H1 (cell line): ENCODE results near the gene FBXO21. TPM values are rescaled to one million over a fixed set of nuclear protein-coding genes. Genes with fewer than 3 reads are reported as not detected.
A peak's percentile ranks its signal among the peaks of the same experiment; 100 is the strongest.

ENCODE experiments used
- CTCF ChIA-PET: fragments of 300-600 bp; sonication (Branson Sonifier 250); formaldehyde crosslinking; loops from one replicate; lab custom pipeline; 2021; ENCODE audit not compliant: partially characterized antibody; lab: Charles Lee
- POLR2A ChIA-PET: fragments of 300-600 bp; sonication (Branson Sonifier 250); formaldehyde crosslinking; loops from one replicate; lab custom pipeline; 2021; ENCODE audit warnings: inconsistent platforms; ENCODE audit not compliant: partially characterized antibody; lab: Charles Lee
- DNase-seq, 2 experiments: peaks; one replicate each; pipeline versions ENCODE4 v3.0.0 to v3.0.0-alpha.2; 2010 to 2022; ENCODE audit warnings: low spot score in 2 of 2, low read depth in 1 of 2, mixed read lengths in 1 of 2
- FAIRE-seq: peaks from 2 replicates; lab custom pipeline; 2011; peaks lifted over from hg19 to GRCh38; lab: Jason Lieb, UNC
- H2AFZ ChIP-seq: 2 replicates; pipeline ENCODE4 v1.8.1; 2012; ENCODE audit warnings: low read length, inconsistent platforms
- H2AK5ac ChIP-seq: 2 replicates; pipeline ENCODE4 v1.6.1; 2013; ENCODE audit warnings: low read depth, low read length
- H2BK120ac ChIP-seq: replicated peaks from 2 replicates; pipeline ENCODE3; 2013; ENCODE audit warnings: low read depth, low read length, inconsistent platforms
- H2BK12ac ChIP-seq: 2 replicates; pipeline ENCODE4 v1.6.1; 2013; ENCODE audit warnings: low read depth, low read length
- H2BK15ac ChIP-seq: 2 replicates; pipeline ENCODE4 v1.6.1; 2013; ENCODE audit warnings: low read length
- H2BK20ac ChIP-seq: 2 replicates; pipeline ENCODE4 v1.6.1; 2013; ENCODE audit warnings: low read length
- H2BK5ac ChIP-seq: 2 replicates; pipeline ENCODE4 v1.6.1; 2013; ENCODE audit warnings: low read depth, low read length
- H3K14ac ChIP-seq: 2 replicates; pipeline ENCODE4 v1.6.1; 2013; ENCODE audit warnings: inconsistent platforms; ENCODE audit not compliant: insufficient read length
- H3K18ac ChIP-seq: 2 replicates; pipeline ENCODE4 v1.6.1; 2013; ENCODE audit warnings: low read length; ENCODE audit errors: extremely low read depth
- H3K23ac ChIP-seq: 2 replicates; pipeline ENCODE4 v1.6.1; 2013; ENCODE audit warnings: inconsistent platforms; ENCODE audit not compliant: insufficient read length
- H3K23me2 ChIP-seq: 2 replicates; pipeline ENCODE4 v1.6.1; 2013; ENCODE audit warnings: low read depth, low read length
- H3K27ac ChIP-seq: 2 replicates; pipeline ENCODE4 v1.6.1; 2011; ENCODE audit warnings: low read depth, low read length, inconsistent platforms
- H3K27me3 ChIP-seq, 4 experiments: replicated peaks in 1 of 4; 1 replicate in 1 of 4; 2 replicates in 3 of 4; pipeline versions ENCODE4 v1.6.1 to v1.8.1; 2011 to 2013; ENCODE audit warnings: low read length in 3 of 4, mild to moderate bottlenecking in 3 of 4, inconsistent platforms in 2 of 4, mixed read lengths in 2 of 4, moderate library complexity in 1 of 4; ENCODE audit not compliant: control insufficient read depth in 3 of 4, insufficient read depth in 3 of 4; ENCODE audit errors: extremely low read depth in 1 of 4
- H3K36me3 ChIP-seq, 4 experiments: 2 replicates each; pipeline versions ENCODE4 v1.6.1 to v1.8.1; 2011 to 2013; ENCODE audit warnings: mild to moderate bottlenecking in 4 of 4, low read length in 3 of 4, moderate library complexity in 2 of 4, control low read depth in 1 of 4, inconsistent platforms in 1 of 4; ENCODE audit not compliant: insufficient read depth in 4 of 4, control insufficient read depth in 2 of 4
- H3K4ac ChIP-seq: replicated peaks from 2 replicates; pipeline ENCODE3; 2013; ENCODE audit warnings: low read length, low read depth, mixed read lengths, inconsistent platforms; ENCODE audit not compliant: insufficient read length
- H3K4me1 ChIP-seq, 4 experiments: replicated peaks in 1 of 4; 1 replicate in 1 of 4; 2 replicates in 3 of 4; pipeline versions ENCODE4 v1.6.1 to v1.8.1; 2011 to 2013; ENCODE audit warnings: low read length in 3 of 4, inconsistent platforms in 2 of 4, mixed read lengths in 1 of 4; ENCODE audit not compliant: insufficient read depth in 4 of 4, control insufficient read depth in 3 of 4
- H3K4me2 ChIP-seq, 2 experiments: 2 replicates each; pipeline versions ENCODE4 v1.6.1 to v1.8.1; 2011 to 2013; ENCODE audit warnings: low read depth in 2 of 2, low read length in 2 of 2, control low read depth in 1 of 2, inconsistent platforms in 1 of 2, mild to moderate bottlenecking in 1 of 2; ENCODE audit not compliant: insufficient read depth in 1 of 2
- H3K4me3 ChIP-seq, 4 experiments: fragments of 200-600, 300-600 bp in 1 of 4; sonication (generic), shearing (Covaris generic), sonication (Bioruptor Twin) in 1 of 4; 2 replicates each; pipeline versions ENCODE4 v1.5.1 to v1.8.1; 2011 to 2016; ENCODE audit warnings: low read length in 4 of 4, low read depth in 3 of 4, control low read depth in 2 of 4, inconsistent platforms in 2 of 4, mild to moderate bottlenecking in 2 of 4, mixed read lengths in 1 of 4, moderate library complexity in 1 of 4; ENCODE audit not compliant: insufficient read depth in 2 of 4; ENCODE audit errors: extremely low read depth in 1 of 4
- H3K56ac ChIP-seq: replicated peaks from 2 replicates; pipeline ENCODE3; 2013; ENCODE audit warnings: low read depth, mild to moderate bottlenecking, mixed read lengths, low read length, inconsistent platforms; ENCODE audit not compliant: insufficient read length
- H3K79me1 ChIP-seq: 2 replicates; pipeline ENCODE4 v1.6.1; 2013; ENCODE audit warnings: low read depth, low read length, control low read depth
- H3K79me2 ChIP-seq, 2 experiments: 2 replicates each; pipeline versions ENCODE4 v1.6.1 to v1.8.1; 2012 to 2013; ENCODE audit warnings: low read length in 2 of 2, mild to moderate bottlenecking in 2 of 2, inconsistent platforms in 1 of 2; ENCODE audit not compliant: insufficient read depth in 2 of 2, control insufficient read depth in 1 of 2
- H3K9ac ChIP-seq, 4 experiments: replicated peaks in 1 of 4; 1 replicate in 1 of 4; 2 replicates in 3 of 4; pipeline versions ENCODE4 v1.6.1 to v1.8.1; 2011 to 2013; ENCODE audit warnings: low read depth in 3 of 4, low read length in 3 of 4, control low read depth in 2 of 4, mild to moderate bottlenecking in 2 of 4, moderate library complexity in 2 of 4, inconsistent platforms in 1 of 4; ENCODE audit errors: extremely low read depth in 1 of 4
- H3K9me3 ChIP-seq, 2 experiments: 2 replicates each; pipeline versions ENCODE4 v1.6.1 to v1.8.1; 2012 to 2013; ENCODE audit warnings: mild to moderate bottlenecking in 2 of 2, moderate library complexity in 2 of 2, control low read depth in 1 of 2, inconsistent platforms in 1 of 2, low read depth in 1 of 2, low read length in 1 of 2, mixed read lengths in 1 of 2; ENCODE audit not compliant: insufficient read depth in 2 of 2
- H4K20me1 ChIP-seq, 2 experiments: replicated peaks in 1 of 2; 2 replicates each; pipeline versions ENCODE3 to v1.8.1; 2011 to 2013; ENCODE audit warnings: inconsistent platforms in 2 of 2, low read length in 2 of 2, mild to moderate bottlenecking in 1 of 2; ENCODE audit not compliant: insufficient read depth in 2 of 2, control insufficient read depth in 1 of 2
- H4K5ac ChIP-seq: 2 replicates; pipeline ENCODE4 v1.6.1; 2013; ENCODE audit warnings: low read length, low read depth, mixed read lengths, inconsistent platforms; ENCODE audit not compliant: insufficient read length
- H4K8ac ChIP-seq: 2 replicates; pipeline ENCODE4 v1.8.0; 2013; ENCODE audit warnings: mild to moderate bottlenecking, moderate library complexity, low read length, inconsistent platforms; ENCODE audit not compliant: insufficient read depth; ENCODE audit errors: extremely low read depth
- H4K91ac ChIP-seq: replicated peaks from 2 replicates; pipeline ENCODE3; 2013; ENCODE audit warnings: low read length, mixed read lengths, inconsistent platforms; ENCODE audit not compliant: insufficient read length
- TEAD4 ChIP-seq: IDR thresholded peaks from 2 replicates; pipeline ENCODE4 v1.6.1; 2012; ENCODE audit warnings: low read depth, low read length, inconsistent platforms, mixed read lengths
- ZNF274 ChIP-seq: IDR thresholded peaks from 2 replicates; pipeline ENCODE4 v1.7.0; 2012; ENCODE audit warnings: low read length, borderline replicate concordance; ENCODE audit errors: extremely low read depth
- WGBS, 2 experiments: shearing (Covaris generic) in 1 of 2; methylation state at CpG; one replicate each; pipeline versions ENCODE4 v1.1.6 to v1.1.7; 2013 to 2015; ENCODE audit warnings: low lambda C conversion rate in 2 of 2, mixed read lengths in 2 of 2, inconsistent platforms in 1 of 2, low coverage in 1 of 2, missing lambda C conversion rate in 1 of 2; ENCODE audit not compliant: insufficient replicate concordance in 2 of 2, insufficient coverage in 1 of 2, insufficient read length in 1 of 2; ENCODE audit errors: extremely low coverage in 1 of 2, missing lambda C conversion rate in 1 of 2; 5-methylcytosine and 5-hydroxymethylcytosine counted together
- polyA plus RNA-seq, 7 experiments: library from polyadenylated mRNA; depleted of rRNA in 3 of 7; stranded (reverse) in 5 of 7; unstranded in 2 of 7; fragments of >200 nt in 5 of 7; fragments of 200-250 nt in 2 of 7; gene quantifications; 1 replicate in 5 of 7; 2 replicates in 1 of 7; 4 replicates in 1 of 7; pipeline versions ENCODE4 v1.2.1 to v1.2.3, GENCODE V29; 2011 to 2013; ENCODE audit warnings: missing spikeins in 2 of 7, mixed read lengths in 2 of 7
- total RNA-seq: library from RNA; stranded (reverse); fragmentation: NEBNext Ultra II Directional; extraction: Animal tissue kit (Norgen Biotek cat#: 25700); gene quantifications from 2 replicates; pipeline ENCODE4 v1.2.1, GENCODE V29; 2021

FBXO21 gene
- total and polyA plus RNA-seq, 2 of the 8 experiments (the other 6 are each of a cell fraction or from before 2014, with no cell fraction given) = 57.0 to 80.6 TPM

GRCh38 chr12:117235261-117235660 lies 45.0 kb upstream of the FBXO21 start:
- Histone ChIP-seq H3K27ac (no peak overlapping the region), H4K5ac (no peak overlapping the region), H3K18ac (no peak overlapping the region), H3K4ac (no peak overlapping the region), H2BK12ac (0 out of 2 replicates have a peak overlapping the region, but pooled peaks have one; percentile 35), H3K56ac (no peak overlapping the region), H3K14ac (no peak overlapping the region), H2AK5ac (no peak overlapping the region), H3K79me1 (no peaks in the 10 kb centered on the region), H2BK20ac (peak overlapping the region; percentile 88; the same call in 1 of the 2 replicates), H3K4me2 (peak overlapping the region in 1 of 2 experiments; percentile 33; a peak in 3 of 4 replicates), H3K4me3 (no peak overlapping the region), H2BK15ac (no peak overlapping the region), H3K79me2 (no peaks in the 10 kb centered on the region), H2BK5ac (no peak overlapping the region; the same call in 1 of the 2 replicates), H4K91ac (no peak overlapping the region), H3K9ac (no peak overlapping the region), H3K9me3 (no peaks in the 10 kb centered on the region), H3K4me1 (peaks cover 6 to 11% (median 9%) of the 10 kb centered on the region in 4 experiments; a peak in 4 of 7 replicates), H4K8ac (no peak overlapping the region)
- CTCF ChIA-PET = interaction anchor here (0.7 to 4.0 kb wide), 22 partner anchors 8 to 615 kb away, joined by 3 to 33 read pairs (median 6); no protein-coding TSS in a partner anchor
- no peak for DNase-seq
- peak; percentile 58; the same call in 1 of the 2 replicates for TF ChIP-seq TEAD4
- no peak for TF ChIP-seq ZNF274
- TF ChIP-seq, all 59 proteins: peak for 1
- POLR2A ChIA-PET = interaction anchor here (1.3 to 2.2 kb wide), 3 partner anchors 8 to 64 kb away, joined by 4 to 9 read pairs (median 8); no protein-coding TSS in a partner anchor
- peaks cover 5% of the 10 kb centered on the region; the same call in 1 of the 2 replicates for H3K23me2 ChIP-seq
- peaks cover 0 to 1% of the 10 kb centered on the region in 2 experiments for H4K20me1 ChIP-seq
- H2BK120ac ChIP-seq = peak overlapping the region; percentile 31
- H2AFZ ChIP-seq = no peak overlapping the region
- no peak for FAIRE-seq
- no peaks in the 10 kb centered on the region for H3K36me3 ChIP-seq
- WGBS, 2 experiments = 41% methylated on average over 2 of the region's 2 CpGs; no CpG with 5 or more reads in 1 of the 2 experiments
- H3K27me3 ChIP-seq = no peaks in the 10 kb centered on the region
- no peak overlapping the region for H3K23ac ChIP-seq
